Esophagus squamous epithelium (tissue), 4 donors: ENCODE measurements around the gene TXNRD1.

Experiments
- CTCF ChIP-seq, 6 experiments: fragments of 450-650 bp in 4 of 6; fragments of 200-600 bp in 2 of 6; sonication (generic) in 2 of 6; IDR thresholded peaks; one replicate each; pipeline ENCODE4 v1.5.1; 2016 to 2019; ENCODE audit warnings: antibody characterized with exemption in 6 of 6, mild to moderate bottlenecking in 4 of 6, moderate library complexity in 4 of 6
- POLR2A ChIP-seq, 4 donors: fragments of 450-650 bp; IDR thresholded peaks; one replicate each; pipeline ENCODE4 v1.6.1; 2017; ENCODE audit warnings: antibody characterized with exemption in 4 of 4, mild to moderate bottlenecking in 4 of 4, moderate library complexity in 3 of 4

- TF ChIP-seq POLR2A (IDR thresholded peaks at IDR 0.05) (no peak), CTCF (IDR thresholded peaks at IDR 0.05) (no peak)
Observed at GRCh38 chr12:104329707-104330532, 114.3 kb downstream of the TXNRD1 start.
